Lung (tissue), 12 donors: ENCODE results near the gene ARID2. TPM values are rescaled to one million over a fixed set of nuclear protein-coding genes. Genes with fewer than 3 reads are reported as not detected.

Experiments used
- ATAC-seq: fragments of 200-7000 bp; cut with Tn5 transposase; one replicate; pipeline ENCODE4 v1.9.1; 2020; ENCODE audit warnings: moderate number of reproducible peaks; ENCODE audit not compliant: insufficient read depth, low FRiP score
- DNase-seq, 3 donors: peaks; one replicate each; pipeline ENCODE4 v3.0.0-alpha.2; 2013 to 2017
- H3K27ac ChIP-seq, 2 donors: one replicate each; pipeline ENCODE4 v1.5.1; 2013; ENCODE audit warnings: mild to moderate bottlenecking in 2 of 2, moderate library complexity in 2 of 2, control low read depth in 1 of 2, inconsistent platforms in 1 of 2, low read depth in 1 of 2, low read length in 1 of 2
- H3K27me3 ChIP-seq, 3 donors: one replicate each; pipeline ENCODE4 v1.5.1; 2013; ENCODE audit warnings: low read length in 2 of 3; ENCODE audit not compliant: control insufficient read depth in 3 of 3, insufficient read depth in 3 of 3
- H3K36me3 ChIP-seq, 4 donors: one replicate each; pipeline ENCODE4 v1.5.1; 2013; ENCODE audit warnings: low read length in 4 of 4, mild to moderate bottlenecking in 1 of 4, moderate library complexity in 1 of 4; ENCODE audit not compliant: control insufficient read depth in 4 of 4, insufficient read depth in 4 of 4
- H3K4me1 ChIP-seq, 5 donors: one replicate each; pipeline ENCODE4 v1.5.1; 2013; ENCODE audit warnings: low read length in 5 of 5, mild to moderate bottlenecking in 2 of 5, moderate library complexity in 1 of 5; ENCODE audit not compliant: control insufficient read depth in 5 of 5, insufficient read depth in 5 of 5
- H3K4me3 ChIP-seq: one replicate; pipeline ENCODE4 v1.5.1; 2013; ENCODE audit warnings: mild to moderate bottlenecking, control low read depth, moderate library complexity
- H3K9ac ChIP-seq, 2 donors: one replicate each; pipeline ENCODE4 v1.5.1; 2013; ENCODE audit warnings: low read length in 2 of 2, control low read depth in 1 of 2; ENCODE audit not compliant: insufficient read depth in 1 of 2
- H3K9me3 ChIP-seq, 4 donors: one replicate each; pipeline ENCODE4 v1.5.1; 2013; ENCODE audit warnings: low read length in 3 of 4, mild to moderate bottlenecking in 1 of 4, moderate library complexity in 1 of 4; ENCODE audit not compliant: control insufficient read depth in 4 of 4, insufficient read depth in 3 of 4
- WGBS, 2 donors: extraction: QIAGEN DNeasy Blood & Tissue Kit; methylation state at CpG; one replicate each; pipeline ENCODE4 v1.1.7; 2013; 5-methylcytosine and 5-hydroxymethylcytosine counted together
- polyA plus RNA-seq, 2 donors: library from polyadenylated mRNA; stranded (reverse); fragments of 200-250 nt; gene quantifications; one replicate each; pipeline ENCODE4 v1.2.1, GENCODE V29; 2013
- total RNA-seq, 2 donors: library from RNA; depleted of rRNA in 1 of 2; stranded (reverse); fragments of >200 nt in 1 of 2; gene quantifications; one replicate each; pipeline ENCODE4 v1.2.1, GENCODE V29; 2014 to 2021
- TF ChIP-seq, protein P1 (sequence below): IDR thresholded peaks from 2 replicates; pipeline ENCODE4 v1.5.1; 2012; ENCODE audit warnings: mild to moderate bottlenecking; ENCODE audit errors: control extremely low read depth, extremely low read depth
- donor health status: control.
- donor health status: control.
- donor health status: Bipolar disorder and iron deficiency.
- donor health status: healthy.
- donor health status: DM: yes; HTN: yes; CAD: no.

Gene ARID2
- total and polyA plus RNA-seq, 4 donors, result 5.3 to 79.2 (median 17.5) TPM

DNA sequence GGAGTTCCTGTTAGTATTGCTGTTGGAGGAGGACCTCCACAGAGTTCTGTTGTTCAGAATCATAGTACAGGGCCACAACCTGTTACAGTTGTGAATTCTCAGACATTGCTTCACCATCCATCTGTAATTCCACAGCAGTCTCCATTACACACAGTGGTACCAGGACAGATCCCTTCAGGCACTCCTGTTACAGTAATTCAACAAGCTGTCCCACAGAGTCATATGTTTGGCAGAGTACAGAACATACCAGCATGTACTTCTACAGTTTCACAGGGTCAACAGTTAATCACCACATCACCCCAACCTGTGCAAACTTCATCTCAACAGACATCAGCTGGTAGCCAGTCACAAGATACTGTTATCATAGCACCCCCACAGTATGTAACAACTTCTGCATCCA is 120.8 kb downstream of the ARID2 start:
- Histone ChIP-seq H3K9me3 (no peaks in the 10 kb centered on the region), H3K4me3 (no peak overlapping the region), H3K27ac (no peak overlapping the region), H3K4me1 (peaks cover 0 to 6% (median 0%) of the 10 kb centered on the region in 5 donors), H3K9ac (no peak overlapping the region), H3K36me3 (peaks cover 25 to 30% (median 26%) of the 10 kb centered on the region in 4 donors), H3K27me3 (no peaks in the 10 kb centered on the region)
- TF ChIP-seq, protein P1, sequence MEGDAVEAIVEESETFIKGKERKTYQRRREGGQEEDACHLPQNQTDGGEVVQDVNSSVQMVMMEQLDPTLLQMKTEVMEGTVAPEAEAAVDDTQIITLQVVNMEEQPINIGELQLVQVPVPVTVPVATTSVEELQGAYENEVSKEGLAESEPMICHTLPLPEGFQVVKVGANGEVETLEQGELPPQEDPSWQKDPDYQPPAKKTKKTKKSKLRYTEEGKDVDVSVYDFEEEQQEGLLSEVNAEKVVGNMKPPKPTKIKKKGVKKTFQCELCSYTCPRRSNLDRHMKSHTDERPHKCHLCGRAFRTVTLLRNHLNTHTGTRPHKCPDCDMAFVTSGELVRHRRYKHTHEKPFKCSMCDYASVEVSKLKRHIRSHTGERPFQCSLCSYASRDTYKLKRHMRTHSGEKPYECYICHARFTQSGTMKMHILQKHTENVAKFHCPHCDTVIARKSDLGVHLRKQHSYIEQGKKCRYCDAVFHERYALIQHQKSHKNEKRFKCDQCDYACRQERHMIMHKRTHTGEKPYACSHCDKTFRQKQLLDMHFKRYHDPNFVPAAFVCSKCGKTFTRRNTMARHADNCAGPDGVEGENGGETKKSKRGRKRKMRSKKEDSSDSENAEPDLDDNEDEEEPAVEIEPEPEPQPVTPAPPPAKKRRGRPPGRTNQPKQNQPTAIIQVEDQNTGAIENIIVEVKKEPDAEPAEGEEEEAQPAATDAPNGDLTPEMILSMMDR, result no peak
- ATAC-seq (no peak), DNase-seq (no peak)

GRCh38 chr12:45852508-45852907 is 123.0 kb downstream of the ARID2 start:
- no peak for ATAC-seq

GRCh38 chr12:45853550-45853949 is 124.0 kb downstream of the ARID2 start:
- Histone ChIP-seq H3K9ac (no peak overlapping the region), H3K4me1 (peaks cover 0 to 8% (median 0%) of the 10 kb centered on the region in 5 donors), H3K36me3 (peaks cover 24 to 32% (median 26%) of the 10 kb centered on the region in 4 donors), H3K27ac (no peak overlapping the region), H3K9me3 (no peaks in the 10 kb centered on the region), H3K4me3 (no peak overlapping the region), H3K27me3 (no peaks in the 10 kb centered on the region)
- DNase-seq (no peak), ATAC-seq (no peak)
- TF ChIP-seq, protein P1, result no peak
- WGBS, 2 donors, result 94 to 97% methylated on average over 3 of the region's 3 CpGs

More at GRCh38 chr12:45852508-45852907, 123.0 kb downstream of the ARID2 start:
- TF ChIP-seq, protein P1, result no peak
- Histone ChIP-seq H3K9ac (no peak overlapping the region), H3K4me1 (peaks cover 0 to 8% (median 0%) of the 10 kb centered on the region in 5 donors), H3K27ac (no peak overlapping the region), H3K9me3 (no peaks in the 10 kb centered on the region), H3K27me3 (no peaks in the 10 kb centered on the region), H3K4me3 (no peak overlapping the region), H3K36me3 (peaks cover 24 to 30% (median 26%) of the 10 kb centered on the region in 4 donors)
- WGBS, 2 donors, result 83 to 90% methylated on average over 7 of the region's 7 CpGs
- DNase-seq, result peak in 2 of 3 donors; percentile 21 to 50

DNA sequence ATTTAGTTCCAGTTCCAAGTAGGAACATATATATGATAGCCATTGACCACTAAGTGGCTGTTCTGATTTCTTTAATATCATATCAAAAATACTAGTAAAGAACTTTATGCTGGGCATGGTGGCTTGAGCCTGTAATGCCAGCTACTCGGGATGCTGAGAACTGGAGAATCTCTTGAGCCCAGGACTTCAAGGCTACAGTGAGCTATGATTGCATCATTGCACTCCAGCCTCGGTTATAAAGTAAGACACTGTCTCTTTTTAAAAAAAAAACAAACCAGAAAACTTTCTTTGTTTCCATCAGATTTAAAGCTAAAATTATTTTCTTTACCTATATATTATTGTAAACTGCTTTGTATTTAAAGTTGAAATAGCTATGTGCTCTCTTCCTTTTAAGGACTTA is 133.8 kb downstream of the ARID2 start:
- no peaks in the 10 kb centered on the region for H3K4me1 ChIP-seq
- TF ChIP-seq, protein P1, result no peak
- H3K27me3 ChIP-seq, result no peaks in the 10 kb centered on the region
- no peak for ATAC-seq
- WGBS, 2 donors, result 74% methylated on average over 2 of the region's 2 CpGs
- H3K4me3 ChIP-seq, result no peak overlapping the region
- H3K27ac ChIP-seq, result no peak overlapping the region
- H3K9ac ChIP-seq, result no peak overlapping the region
- DNase-seq, result peak in 1 of 3 donors; percentile 7
- no peaks in the 10 kb centered on the region for H3K9me3 ChIP-seq
- H3K36me3 ChIP-seq, result peaks cover 0 to 9% (median 5%) of the 10 kb centered on the region in 4 donors
